CMK (cell line): ENCODE data around the gene IMPA2.
"Not testable (repeated sequence)": the region's sequence is repeated elsewhere in the genome, so short reads cannot be mapped to it uniquely, and the experiment has no call there.

Experiments used
- DNase-seq: peaks from one replicate; pipeline ENCODE4 v3.0.0-alpha.2; 2010; ENCODE audit warnings: low read depth

The IMPA2 gene

DNA sequence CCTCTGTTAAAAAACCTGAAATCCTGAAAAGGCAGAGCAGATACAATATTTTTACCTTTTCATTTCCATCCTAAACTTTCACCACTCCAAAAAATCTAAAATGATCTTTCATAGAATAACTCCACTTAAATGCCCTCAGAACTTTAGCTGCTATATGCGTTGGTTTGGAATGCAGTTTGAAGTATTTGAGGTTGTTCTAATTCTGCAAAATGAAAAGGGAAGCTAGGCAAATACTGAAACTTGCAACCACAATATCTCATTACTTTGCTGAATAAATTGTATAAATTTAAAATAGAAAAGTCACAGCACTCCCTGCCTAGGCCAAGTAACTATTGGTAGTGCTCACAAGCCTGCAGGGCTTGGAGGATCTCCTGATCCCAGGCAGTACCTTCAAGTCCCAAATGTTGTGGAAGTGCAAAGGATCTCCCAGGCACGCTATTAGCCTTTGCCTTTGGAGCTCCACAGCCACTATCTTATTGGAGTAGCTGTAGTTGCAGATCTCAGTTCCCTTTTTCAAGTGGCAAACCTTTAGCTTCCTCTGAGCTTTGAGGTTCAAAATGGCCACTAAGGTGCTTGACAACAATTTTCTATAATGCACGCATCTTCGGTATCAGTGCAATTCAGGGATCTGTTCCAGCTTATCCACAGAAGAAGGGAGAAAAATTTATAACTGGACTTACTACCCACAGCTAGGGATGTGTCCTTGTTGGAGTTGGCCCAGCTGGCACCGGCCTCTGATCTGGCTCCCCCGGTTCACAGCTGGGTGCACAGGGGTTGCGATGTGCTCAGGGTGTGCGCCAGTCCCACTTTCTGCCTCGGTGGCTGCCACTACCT lies 68.9 kb downstream of the IMPA2 start:
- no peak for DNase-seq

DNA sequence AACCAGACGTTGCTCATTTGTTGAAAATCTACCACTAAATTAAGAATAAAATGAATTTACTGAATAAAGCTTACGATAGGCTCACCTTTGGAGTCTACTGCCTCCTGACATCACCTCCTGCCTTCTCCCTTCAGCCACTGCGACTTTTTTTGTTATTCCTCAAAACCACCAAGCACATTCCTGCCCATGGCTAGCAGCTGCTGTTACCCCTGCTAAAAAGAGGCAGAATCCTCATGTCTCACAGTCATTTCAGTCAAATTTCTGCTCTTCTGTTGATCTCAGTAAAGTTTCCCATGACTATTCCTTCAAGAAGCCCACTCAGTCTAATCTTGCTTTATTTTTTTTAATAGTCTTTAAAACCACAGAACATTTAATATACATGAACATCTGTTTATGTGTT lies 71.6 kb downstream of the IMPA2 start:
- DNase-seq: no peak

- DNase-seq: no peak
These were observed 72.0 kb downstream of the IMPA2 start for GRCh38 chr18:12053289-12053688.

DNA sequence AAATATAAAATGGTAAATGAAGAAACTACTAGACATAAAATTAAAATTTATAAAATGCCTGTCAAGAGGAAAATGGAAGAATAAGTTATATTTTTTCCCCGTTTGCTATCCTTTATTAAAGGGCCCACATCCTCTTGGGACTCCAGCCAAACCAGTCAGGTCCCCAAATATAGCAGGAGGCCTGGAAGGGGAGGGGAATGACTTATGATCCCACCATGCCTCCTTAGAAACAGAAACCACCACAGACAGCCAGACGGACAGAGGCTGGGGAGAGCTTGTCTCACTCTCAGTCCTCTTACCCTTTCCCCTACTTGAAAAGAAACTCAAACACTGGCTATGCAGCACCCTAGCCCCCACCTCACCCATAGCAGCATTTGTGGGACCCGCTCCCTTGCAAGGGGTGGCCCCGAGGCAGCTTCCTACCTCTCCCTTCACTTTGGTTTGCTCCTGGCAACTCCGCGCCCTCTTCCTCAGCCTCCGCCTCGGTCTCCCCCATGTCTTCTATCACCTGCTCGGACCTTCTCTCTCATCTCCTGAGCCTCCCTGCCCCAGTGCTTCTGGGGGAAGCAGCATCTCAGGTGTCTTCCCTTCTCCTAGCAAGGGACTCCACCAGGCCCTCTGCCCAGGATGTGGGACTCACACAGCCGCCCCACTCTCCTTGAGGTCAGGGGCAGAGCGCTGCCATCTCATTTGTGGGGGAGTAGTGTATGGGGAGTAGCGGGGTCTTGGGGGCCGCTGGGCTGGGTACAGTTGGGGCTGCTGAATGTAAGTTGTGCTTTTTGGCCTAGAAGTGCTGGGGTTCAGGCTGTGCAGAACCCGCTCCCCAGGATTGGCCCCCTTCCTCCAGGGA lies 75.0 kb downstream of the IMPA2 start:
- DNase-seq: no peak

DNA sequence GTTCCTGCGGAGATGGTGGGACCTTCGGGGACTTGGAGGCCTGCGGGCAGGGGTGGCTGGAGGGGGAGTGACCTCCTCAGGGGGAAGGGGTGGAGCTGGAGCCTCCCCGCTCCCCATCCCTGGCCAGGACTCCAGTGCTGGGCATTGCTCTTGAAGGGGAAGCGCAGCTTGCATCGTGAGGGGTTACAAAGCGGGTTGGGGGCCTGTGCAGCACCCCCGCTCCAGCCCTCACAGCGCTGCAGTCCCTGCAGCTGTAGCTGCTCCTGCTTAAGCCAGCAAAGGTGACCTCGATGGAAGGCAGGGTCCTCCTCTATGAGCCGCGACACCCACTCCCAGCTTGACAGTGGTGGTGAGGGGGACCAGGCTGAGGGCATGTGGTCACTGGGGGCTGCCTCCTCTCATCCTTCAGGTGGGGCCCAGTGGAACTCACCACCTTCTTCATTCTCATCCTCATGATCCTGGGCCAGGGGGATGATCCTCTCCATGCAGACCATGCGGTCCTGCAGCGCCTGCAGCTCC lies 75.6 kb downstream of the IMPA2 start:
- no peak for DNase-seq

DNA sequence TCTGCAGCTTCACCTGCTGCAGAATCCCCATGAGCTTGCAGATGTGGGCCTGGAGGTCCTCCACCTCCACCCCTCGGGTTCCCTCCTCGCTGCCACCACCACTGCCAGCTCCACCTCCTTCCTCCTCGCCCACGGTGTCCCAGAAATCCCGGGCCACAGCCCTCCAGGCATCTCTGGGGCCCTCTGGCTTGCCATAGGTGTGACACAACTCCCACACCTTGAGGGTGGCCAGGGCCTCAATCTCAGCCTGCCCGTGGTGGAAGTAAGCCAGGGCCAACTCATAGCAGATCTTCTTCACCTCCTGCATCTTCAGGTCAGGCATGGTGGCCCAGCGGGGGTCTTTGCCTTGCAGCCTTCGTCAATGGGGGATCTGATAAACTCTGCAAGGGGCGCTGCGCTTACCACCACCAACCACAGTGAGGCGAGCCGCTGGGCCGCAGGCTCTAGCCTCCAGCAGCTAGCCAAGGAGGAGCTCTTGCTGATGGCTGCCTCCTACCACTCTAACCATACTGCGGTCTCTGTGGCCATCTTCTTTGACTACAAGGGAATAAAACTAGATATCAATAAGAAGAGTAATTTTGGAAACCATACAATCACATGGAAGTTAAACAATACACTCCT lies 76.2 kb downstream of the IMPA2 start:
- DNase-seq: no peak

DNA sequence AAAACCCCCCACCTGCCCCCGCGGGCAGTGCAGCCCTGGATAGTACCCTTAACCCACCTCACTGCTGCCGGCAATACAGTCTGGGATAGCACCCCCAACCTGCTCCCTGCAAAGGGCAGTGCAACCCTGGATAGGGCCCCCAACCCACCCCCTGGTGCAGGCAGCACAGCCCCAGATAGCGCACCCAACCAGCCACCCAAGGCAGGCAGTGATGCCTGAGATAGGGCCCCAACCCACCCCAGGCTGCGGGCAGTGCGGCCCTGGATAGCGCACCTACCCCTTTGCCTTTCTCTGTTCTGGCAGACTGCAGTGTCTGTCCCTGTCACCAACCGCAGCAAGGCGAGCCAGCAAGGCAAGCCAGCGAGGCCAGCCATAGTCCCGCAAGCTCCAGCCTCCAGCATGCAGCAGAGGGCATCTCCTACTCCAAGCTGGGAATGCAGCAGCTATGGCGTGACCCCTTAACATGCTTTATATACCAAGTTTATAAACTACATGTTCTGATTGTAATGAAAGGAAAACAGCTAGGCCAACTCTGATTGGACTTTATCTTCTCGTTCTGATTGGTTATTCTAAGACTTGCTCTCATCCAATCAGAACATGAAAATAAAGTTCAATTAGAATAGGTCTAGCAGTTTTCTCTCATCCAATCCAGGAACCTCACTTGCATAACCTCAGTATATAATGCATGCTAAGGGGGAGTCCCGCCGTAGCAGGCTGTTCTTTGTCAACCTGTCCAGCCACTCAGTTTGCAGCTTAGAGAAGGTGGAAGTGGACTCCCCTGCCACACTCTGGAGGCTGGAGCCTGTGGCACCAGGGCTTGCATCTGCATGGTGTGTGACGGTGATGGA lies 78.3 kb downstream of the IMPA2 start:
- no peak for DNase-seq

GRCh38 chr18:12060182-12060870 lies 79.0 kb downstream of the IMPA2 start:
- no peak for DNase-seq

GRCh38 chr18:12061685-12062084 lies 80.4 kb downstream of the IMPA2 start:
- no peak for DNase-seq

GRCh38 chr18:12062974-12063373 lies 81.7 kb downstream of the IMPA2 start:
- no peak for DNase-seq

- no peak for DNase-seq
These were observed 82.9 kb downstream of the IMPA2 start for GRCh38 chr18:12064086-12064763.

DNA sequence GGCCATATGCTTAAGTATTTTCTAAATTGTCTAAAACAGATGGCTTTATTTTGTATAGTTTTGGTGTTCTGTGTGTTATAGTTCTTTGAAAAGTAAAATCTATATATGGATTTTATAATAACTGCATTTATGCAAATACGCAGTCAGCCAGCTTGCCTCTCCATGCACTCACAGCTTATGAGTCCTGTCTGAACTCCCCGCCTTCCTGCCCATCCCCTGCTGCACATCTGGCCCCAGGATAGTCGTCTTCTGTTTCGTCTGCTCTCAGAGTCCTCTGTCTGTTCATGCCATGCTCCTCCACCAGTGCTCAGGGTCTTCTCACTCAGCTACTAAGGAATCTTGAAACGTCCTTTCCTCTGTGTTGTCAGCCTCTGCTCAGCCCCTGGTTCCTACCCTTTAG lies 84.1 kb downstream of the IMPA2 start:
- DNase-seq: no peak

DNA sequence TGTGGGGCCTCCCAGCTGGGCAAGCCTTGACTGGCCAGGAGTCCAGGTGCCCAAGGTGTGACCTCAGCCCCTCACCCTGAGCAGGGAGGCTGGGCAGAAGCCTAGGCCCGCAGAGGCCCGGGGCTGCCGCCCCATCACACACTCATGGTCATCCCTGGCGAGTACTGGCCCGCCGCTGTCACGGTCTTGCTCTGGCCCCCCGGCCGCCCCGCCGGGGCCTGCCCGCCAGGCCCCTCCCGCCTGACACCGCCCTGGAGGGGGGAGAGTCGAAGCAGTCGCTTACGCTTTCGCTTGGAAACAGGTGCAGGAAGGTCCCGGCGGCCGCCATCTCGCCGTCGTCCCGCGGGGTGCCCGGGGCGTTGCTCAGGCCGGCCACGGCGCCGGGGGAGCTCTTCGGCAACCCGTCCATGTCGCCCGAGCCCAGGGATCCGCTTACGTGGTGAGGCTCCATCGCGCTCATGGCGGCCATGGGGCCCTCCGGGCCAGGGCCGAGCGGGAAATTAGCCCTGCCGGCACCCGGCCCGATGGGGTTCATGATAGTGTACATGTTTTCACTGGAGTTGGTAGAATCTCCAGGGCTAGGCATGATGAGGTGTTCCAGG lies 85.7 kb downstream of the IMPA2 start:
- no peak for DNase-seq

- DNase-seq: no peak
These were observed 86.4 kb downstream of the IMPA2 start for GRCh38 chr18:12067671-12068070.

GRCh38 chr18:12068316-12068949 lies 87.1 kb downstream of the IMPA2 start:
- DNase-seq: not testable (repeated sequence)

- no peak for DNase-seq
These were observed 87.6 kb downstream of the IMPA2 start for GRCh38 chr18:12068950-12069320.

DNA sequence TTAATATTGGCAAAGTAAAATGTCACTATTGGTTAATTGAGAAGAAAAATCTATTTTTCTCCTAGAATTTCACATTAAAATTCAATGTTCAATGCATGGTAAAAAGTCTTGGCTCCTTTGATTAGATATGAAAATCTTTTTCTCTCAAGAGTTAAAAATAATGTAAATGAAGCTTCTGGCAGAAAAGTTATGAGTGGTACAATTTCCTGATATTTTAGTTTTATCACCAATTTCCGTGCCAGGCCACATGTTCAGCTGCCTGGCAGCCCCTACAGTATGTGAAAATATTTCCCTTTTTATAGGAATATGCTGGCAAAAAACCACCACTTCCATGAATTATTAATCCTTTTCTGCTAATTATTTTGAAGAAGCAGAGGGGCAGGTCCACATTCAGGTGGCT lies 89.8 kb downstream of the IMPA2 start:
- not testable (repeated sequence) for DNase-seq

GRCh38 chr18:12072996-12073395 lies 91.7 kb downstream of the IMPA2 start:
- DNase-seq: no peak

- no peak for DNase-seq
These were observed 93.4 kb downstream of the IMPA2 start for GRCh38 chr18:12074736-12075135.
